Liver (tissue), 2 donors: Measurements from ENCODE around the gene PNPLA3.

ENCODE experiments used
- CTCF ChIP-seq: fragments of 150-350 bp; IDR thresholded peaks from 2 replicates; pipeline ENCODE4 v1.5.1; 2017; ENCODE audit warnings: improper control_type of control experiment, low read depth, low read length; ENCODE audit not compliant: missing input control
- MAX ChIP-seq: IDR thresholded peaks from 2 replicates; pipeline ENCODE4 v1.6.1; 2016; ENCODE audit warnings: antibody characterized with exemption
- donor health status: healthy.

DNA sequence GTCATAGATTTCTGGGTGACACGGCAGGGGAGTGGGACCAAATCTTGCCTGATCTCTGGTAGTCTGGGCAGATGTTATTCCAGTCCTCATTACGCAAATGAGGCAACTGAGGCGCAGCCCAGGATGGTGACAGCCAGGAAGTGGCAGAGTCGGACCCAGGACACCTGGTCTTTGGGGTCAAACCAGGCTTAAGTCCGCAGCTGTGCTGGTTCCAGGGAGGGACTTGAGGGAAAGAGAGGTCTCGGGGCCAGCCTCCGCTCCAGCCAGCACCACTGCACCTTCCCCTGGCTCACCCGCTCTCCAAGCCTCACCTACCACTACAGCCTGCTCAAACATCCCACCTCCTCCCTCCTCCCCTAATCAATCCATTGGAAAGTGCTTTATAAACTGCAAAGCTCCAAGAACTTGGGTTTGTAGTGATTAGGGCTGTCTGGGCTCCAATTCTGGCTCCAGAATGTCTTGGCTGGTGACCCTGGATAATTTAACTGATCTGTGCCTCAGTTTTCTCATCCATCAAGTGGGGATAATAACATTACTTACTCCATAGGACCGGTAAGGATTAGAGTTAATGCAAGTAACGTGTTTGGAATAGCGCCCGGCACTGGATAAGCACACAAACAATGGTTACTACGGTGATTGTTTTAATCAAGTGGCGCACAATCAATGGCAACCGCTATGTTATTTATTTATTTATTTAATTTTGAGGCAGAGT is 31.3 kb upstream of the PNPLA3 start:
- TF ChIP-seq CTCF: no peak
- TF ChIP-seq MAX: no peak
